Activated CD4-positive, alpha-beta T cell treated with anti-CD3 and anti-CD28 coated beads for 1 hour (primary cell): ENCODE data around the gene ARHGEF39.

Experiments used
- DNase-seq: peaks from one replicate; pipeline ENCODE4 v3.0.0-alpha.2; 2020

ARHGEF39 gene

GRCh38 chr9:35673132-35674024, 8.4 kb upstream of the ARHGEF39 start, which contains the start of gene CA9:
TSS of gene CA9 (plus strand) at chr9:35673928. CDS start at chr9:35673960, 32 bp downstream.
- DNase-seq: no peak

- no peak for DNase-seq
Measured at GRCh38 chr9:35669331-35670145, 4.5 kb upstream of the ARHGEF39 start.

GRCh38 chr9:35667939-35668338, 2.9 kb upstream of the ARHGEF39 start:
- DNase-seq: no peak

- DNase-seq: no peak
Measured at GRCh38 chr9:35666549-35666948, 1.6 kb upstream of the ARHGEF39 start.

GRCh38 chr9:35666045-35666444, 1.1 kb upstream of the ARHGEF39 start:
- DNase-seq: no peak

- no peak for DNase-seq
Measured at GRCh38 chr9:35665471-35665818, 450 bp upstream of the ARHGEF39 start.

GRCh38 chr9:35662437-35662836, 2.6 kb downstream of the ARHGEF39 start:
- DNase-seq: no peak

GRCh38 chr9:35661756-35662350, 3.1 kb downstream of the ARHGEF39 start:
- no peak for DNase-seq

- DNase-seq: no peak
Measured at GRCh38 chr9:35660966-35661415, 4.0 kb downstream of the ARHGEF39 start.

GRCh38 chr9:35659340-35659739, 5.7 kb downstream of the ARHGEF39 start:
- DNase-seq: no peak

- DNase-seq: no peak
Measured at GRCh38 chr9:35658968-35659220, 6.1 kb downstream of the ARHGEF39 start.

GRCh38 chr9:35658137-35658967, 6.6 kb downstream of the ARHGEF39 start, which contains the start of gene CCDC107:
TSS of gene CCDC107 (plus strand) at chr9:35658292. CDS start at chr9:35658380, 88 bp downstream.
- DNase-seq: peak; percentile 75

GRCh38 chr9:35657546-35658136, 7.4 kb downstream of the ARHGEF39 start, which contains the start of gene RMRP:
TSS of gene RMRP (minus strand) at chr9:35658019.
- DNase-seq: peak; percentile 86

GRCh38 chr9:35656831-35657545, 8.0 kb downstream of the ARHGEF39 start:
- DNase-seq: no peak

- DNase-seq: no peak
Measured at GRCh38 chr9:35656348-35656747, 8.6 kb downstream of the ARHGEF39 start.

GRCh38 chr9:35653611-35654010, 11.4 kb downstream of the ARHGEF39 start:
- DNase-seq: no peak

GRCh38 chr9:35652829-35653209, 12.2 kb downstream of the ARHGEF39 start:
- DNase-seq: no peak

- no peak for DNase-seq
Measured at GRCh38 chr9:35651956-35652828, 12.8 kb downstream of the ARHGEF39 start.

GRCh38 chr9:35650341-35651158, 14.4 kb downstream of the ARHGEF39 start, which contains the start of gene SIT1:
TSS of gene SIT1 (minus strand) at chr9:35650931. CDS start at chr9:35650853, 78 bp downstream.
- DNase-seq: no peak
